ENCODE results near the gene FTSJ3.
A peak's percentile ranks its signal among the peaks of the same experiment; 100 is the strongest.
"Not testable (repeated sequence)": the region's sequence is repeated elsewhere in the genome, so short reads cannot be mapped to it uniquely, and the experiment has no call there.

FTSJ3 gene, protein sequence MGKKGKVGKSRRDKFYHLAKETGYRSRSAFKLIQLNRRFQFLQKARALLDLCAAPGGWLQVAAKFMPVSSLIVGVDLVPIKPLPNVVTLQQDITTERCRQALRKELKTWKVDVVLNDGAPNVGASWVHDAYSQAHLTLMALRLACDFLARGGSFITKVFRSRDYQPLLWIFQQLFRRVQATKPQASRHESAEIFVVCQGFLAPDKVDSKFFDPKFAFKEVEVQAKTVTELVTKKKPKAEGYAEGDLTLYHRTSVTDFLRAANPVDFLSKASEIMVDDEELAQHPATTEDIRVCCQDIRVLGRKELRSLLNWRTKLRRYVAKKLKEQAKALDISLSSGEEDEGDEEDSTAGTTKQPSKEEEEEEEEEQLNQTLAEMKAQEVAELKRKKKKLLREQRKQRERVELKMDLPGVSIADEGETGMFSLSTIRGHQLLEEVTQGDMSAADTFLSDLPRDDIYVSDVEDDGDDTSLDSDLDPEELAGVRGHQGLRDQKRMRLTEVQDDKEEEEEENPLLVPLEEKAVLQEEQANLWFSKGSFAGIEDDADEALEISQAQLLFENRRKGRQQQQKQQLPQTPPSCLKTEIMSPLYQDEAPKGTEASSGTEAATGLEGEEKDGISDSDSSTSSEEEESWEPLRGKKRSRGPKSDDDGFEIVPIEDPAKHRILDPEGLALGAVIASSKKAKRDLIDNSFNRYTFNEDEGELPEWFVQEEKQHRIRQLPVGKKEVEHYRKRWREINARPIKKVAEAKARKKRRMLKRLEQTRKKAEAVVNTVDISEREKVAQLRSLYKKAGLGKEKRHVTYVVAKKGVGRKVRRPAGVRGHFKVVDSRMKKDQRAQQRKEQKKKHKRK

DNA sequence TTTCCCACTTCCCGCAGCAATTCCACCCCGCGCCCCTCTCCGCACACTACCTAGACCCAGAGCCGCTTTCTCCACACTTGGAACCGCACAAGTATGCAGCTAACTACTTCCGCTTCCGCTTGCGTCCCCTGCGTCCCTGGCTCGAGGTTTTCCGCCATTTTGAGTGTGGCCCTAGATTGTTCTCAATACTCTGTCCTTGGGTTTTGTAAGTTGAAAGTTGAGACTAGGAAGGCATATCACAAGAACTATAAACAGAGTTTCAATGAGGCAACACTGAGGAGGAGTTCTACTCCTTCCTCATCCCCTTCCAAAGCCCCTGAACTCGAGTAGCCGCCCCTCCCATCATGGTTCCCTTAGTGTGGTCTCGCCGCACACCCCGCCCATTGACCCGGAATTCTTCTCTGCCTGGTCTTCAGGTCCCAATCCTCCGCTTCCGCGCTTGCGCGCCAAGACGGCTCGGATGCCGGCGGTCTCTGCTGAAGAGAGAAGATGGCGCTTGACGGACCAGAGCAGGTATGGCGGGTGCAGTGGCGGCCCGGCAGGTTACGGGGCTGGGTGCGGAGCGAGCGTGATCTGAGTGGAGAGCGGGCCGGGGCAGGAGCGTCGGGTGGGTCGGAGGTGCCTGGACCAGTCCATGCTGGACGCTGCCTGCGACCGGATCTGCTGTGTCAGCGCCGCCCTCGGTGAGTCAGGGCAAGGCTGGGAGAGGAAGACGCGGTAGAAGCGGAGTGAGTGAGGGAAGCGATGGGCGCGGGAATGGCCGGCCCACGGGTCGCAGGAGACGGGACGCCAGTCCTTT lies at the start of gene FTSJ3, which contains the start of gene PSMC5:
FTSJ3 (minus strand) TSS at position 662 of the 799 bp plus-strand sequence. CDS start 761 bp downstream, outside the sequence.
PSMC5 (plus strand) TSS at position 430 of the 799 bp plus-strand sequence; CDS start at position 490, 60 bp downstream.
- DNase-seq: peak; percentile 97

DNA sequence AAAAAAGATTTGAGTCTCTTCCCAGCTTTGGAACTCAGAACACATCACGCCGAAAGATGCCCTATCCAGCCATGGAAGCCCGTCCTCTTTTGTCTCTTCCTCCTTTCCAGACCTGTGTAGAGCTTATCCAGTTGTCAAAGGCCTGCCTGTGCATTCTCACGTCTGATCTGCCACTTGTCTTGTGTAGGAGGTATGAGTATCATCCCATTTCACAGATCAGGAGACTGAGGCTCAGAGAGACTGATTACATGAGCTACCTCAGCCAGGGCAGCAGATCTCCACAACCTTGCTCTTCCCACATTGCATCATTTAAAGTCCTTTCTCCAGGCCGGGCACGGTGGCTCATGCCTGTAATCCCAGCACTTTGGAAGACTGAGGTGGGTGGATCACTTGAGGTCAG lies 47.2 kb upstream of the FTSJ3 start:
- DNase-seq: not testable (repeated sequence)

DNA sequence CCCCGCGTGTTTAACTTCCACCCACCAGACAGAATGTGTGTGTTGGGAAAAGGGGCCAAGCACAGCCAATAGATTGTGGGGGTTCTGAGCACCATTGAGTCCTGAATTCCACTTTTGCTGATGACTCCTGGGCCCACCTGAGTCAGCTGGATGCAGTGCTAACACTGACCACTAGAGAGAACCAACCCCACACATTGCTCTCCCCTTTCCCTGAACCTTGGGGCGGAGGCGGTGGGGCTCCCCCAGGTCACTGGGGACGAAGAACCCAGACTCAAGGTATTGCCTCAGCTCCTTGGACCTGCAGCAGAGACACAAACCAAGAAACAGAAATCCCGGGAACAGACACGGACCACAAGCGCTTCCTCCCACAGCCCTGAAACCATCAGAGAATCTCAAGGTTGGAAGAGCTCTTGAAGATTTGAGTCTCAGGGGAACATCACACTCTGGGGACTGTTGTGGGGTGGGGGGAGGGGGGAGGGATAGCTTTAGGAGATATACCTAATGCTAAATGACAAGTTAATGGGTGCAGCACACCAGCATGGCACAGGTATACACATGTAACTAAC lies 46.7 kb upstream of the FTSJ3 start:
- not testable (repeated sequence) for DNase-seq

DNA sequence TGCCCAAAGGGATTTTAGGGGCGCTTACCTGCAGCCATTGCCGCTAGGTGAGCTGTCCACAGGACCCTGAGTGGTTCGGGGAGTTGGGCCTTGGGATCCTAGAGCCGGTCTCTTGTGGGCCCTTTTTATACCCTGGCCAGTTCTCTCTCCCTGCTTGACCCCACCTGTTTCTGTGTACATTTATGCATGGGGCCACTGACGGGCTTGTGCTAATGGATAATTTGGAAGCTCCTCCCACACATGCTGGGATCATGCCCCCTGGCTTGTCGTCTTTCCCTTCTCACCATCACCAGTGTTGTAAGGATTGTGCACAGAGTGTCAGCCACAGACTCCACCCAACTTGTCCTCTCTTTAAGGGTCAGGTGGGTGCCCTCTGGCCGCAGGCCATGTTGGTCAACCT lies 46.1 kb upstream of the FTSJ3 start, which contains the start of gene CSH2:
CSH2 (minus strand) TSS at position 101 of the 400 bp plus-strand sequence; CDS start at position 38, 63 bp downstream.
- DNase-seq: not testable (repeated sequence)

DNA sequence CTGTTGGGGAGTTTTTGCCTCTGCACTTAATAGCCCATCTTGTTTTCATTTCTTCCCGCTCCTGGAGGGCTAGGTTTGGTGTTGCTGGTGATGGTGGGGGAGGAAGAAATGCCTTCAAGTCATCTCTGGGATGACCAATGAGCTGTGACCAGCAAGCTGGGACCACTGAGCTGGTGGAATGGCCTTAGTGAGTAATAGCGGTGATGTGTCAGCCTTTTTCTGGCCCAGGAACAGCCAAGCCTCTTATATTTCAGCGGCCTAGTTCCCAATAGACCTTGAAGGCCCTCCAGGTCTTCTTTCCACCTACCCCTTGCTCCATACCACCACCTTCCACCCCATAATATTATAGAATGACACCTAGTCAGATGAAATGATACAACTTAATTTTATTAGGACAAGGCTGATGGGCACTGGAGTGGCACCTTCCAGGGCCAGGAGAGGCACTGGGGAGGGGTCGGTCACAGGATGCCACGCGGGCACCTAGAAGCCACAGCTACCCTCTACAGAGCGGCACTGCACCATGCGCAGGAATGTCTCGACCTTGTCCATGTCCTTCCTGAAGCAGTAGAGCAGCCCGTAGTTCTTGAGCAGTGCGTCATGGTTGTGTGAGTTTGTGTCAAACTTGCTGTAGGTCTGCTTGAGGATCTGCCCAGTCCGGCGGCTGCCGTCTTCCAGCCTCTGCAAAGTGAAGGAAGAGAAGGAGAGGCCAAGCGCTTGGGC lies 44.3 kb upstream of the FTSJ3 start:
- DNase-seq: not testable (repeated sequence)

DNA sequence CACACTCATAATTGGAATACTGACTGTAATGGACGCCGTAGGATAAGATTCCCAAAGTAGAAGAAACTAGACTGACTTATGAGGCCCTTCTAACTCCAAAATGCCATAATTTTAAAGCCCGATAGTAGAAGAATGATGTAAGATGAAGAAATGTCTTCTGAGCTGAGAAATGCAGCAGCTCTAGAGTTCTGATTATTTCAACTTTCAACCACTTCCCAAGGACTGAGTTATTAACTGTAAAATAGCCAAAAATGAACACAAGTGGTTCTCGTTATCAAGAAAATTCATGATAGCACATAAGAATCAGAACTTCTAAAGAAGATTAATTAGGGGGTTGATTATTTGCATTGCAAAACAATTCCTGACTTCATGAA lies 42.8 kb upstream of the FTSJ3 start:
- DNase-seq: not testable (repeated sequence)

DNA sequence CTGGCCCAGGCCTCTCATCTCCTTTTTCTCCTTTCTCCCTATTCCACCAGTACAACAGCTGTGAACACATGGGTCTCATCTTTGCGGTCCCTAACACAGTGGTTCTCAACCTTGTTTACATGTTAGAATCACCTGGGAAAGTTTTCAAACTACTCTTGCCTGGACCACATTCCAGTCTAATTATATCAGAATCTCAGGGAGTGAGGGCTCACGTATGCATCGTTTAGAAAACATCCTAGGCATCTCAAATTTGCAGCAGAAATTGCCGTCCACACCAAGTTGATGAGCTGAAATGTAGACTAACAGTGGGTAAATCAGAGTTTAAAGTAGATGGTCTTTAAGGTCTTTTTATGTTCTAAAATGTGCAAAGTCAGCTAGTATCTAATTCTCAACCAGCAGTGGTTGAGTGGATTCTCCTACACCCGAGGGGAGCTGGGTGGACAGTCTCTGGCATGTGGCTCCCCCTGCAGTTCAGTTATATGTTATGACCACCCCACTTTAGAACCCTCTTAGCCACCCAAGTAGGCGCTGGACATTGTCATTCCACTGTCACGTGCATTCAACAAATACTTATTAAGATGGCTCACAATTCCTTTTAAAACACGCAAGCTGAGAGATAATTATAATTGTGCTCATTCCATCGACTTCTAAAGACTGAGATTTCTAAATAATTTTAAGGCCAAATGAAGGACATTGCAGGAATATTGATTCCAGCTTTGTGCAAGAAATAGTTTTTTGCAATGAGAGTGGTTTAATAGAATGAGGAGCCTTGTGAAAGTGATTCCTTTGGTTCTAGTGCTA lies 42.2 kb upstream of the FTSJ3 start:
- DNase-seq: not testable (repeated sequence)

DNA sequence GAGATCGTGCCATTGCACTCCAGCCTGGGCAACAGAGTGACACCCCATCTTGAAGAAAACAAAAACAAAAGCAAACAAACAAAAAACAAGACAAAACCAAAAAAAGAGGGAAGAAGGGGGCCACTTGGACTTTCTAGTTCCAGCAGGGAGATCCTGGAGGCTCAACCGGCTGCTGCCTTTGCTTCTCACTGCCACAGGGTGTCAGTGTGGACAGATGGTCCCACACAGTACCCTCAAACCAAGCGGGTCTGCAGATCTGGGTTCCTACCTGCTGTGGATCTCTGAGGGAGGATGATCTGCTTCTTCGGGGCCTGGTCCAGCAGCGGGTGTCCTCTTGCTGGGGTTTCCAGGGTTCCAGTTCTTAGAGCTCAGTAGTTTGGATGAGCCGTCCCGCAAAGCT lies 39.2 kb upstream of the FTSJ3 start:
- not testable (repeated sequence) for DNase-seq

DNA sequence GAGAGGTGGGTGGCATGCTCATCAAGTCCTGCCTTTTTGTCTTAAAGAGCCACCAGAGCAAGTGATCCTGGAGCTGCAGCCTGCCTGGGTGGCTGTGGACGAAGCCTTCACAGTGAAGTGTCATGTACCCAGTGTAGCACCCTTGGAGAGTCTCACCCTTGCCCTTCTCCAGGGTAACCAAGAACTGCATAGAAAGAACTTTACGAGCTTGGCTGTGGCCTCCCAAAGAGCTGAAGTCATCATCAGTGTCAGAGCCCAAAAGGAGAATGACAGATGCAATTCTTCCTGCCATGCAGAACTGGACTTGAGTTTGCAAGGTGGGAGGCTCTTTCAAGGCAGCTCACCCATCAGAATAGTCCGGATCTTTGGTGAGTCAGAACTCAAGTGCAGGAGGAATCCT lies 31.8 kb upstream of the FTSJ3 start:
- no peak for DNase-seq

DNA sequence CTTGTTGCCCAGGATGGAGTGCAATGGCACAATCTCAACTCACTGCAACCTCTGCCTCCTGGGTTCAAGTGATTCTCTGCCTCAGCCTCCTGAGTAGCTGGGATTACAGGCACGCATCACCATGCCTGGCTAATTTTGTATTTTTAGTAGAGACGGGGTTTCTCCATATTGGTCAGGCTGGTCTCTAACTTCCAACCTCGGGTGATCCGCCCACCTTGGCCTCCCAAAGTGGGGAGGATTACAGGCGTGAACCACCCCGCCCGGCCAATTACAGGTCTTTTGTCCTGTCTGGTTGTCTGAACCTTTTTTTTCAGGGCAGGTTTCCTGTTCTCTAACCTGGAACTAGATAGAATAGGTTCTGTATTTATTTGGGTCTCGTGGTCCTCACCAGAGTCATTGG lies 29.0 kb upstream of the FTSJ3 start:
- not testable (repeated sequence) for DNase-seq

DNA sequence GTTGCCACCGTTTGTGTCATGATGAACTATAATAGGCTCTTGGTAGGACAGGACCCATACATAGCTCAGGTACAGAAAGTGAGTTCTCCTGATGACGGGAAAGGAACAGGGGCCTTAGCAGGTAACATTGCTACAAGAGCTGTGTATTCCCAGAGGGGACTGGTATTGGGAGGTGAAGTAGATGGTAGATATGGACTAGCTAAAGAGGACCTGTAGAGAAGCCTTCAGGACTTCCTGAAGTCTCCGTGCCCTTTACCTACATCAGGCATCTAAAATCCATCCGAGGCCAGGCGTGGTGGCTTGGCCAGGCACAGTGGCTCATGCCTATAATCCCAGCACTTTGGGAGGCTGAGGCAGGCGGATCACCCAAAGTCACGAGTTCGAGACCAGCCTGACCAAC lies 27.7 kb upstream of the FTSJ3 start:
- no peak for DNase-seq

DNA sequence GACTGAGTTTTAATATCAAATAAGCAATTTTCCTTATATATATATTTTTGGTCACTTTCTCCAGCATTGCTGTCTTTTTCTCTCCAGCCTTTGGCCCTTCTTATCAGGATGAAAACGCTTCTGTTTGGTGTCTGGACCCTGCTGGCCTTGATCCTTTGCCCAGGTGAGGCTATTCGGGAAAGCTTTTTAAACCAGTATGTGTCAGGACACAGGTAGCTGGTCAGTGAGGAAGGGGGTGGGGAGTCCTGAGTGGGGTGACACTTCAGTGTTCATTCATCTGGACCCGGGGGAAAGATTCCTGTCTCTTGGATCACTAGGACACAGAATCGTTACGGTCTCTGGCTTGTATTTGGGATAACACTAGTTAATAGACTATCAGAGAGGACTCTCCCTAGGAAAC lies 27.2 kb upstream of the FTSJ3 start:
- DNase-seq: no peak

DNA sequence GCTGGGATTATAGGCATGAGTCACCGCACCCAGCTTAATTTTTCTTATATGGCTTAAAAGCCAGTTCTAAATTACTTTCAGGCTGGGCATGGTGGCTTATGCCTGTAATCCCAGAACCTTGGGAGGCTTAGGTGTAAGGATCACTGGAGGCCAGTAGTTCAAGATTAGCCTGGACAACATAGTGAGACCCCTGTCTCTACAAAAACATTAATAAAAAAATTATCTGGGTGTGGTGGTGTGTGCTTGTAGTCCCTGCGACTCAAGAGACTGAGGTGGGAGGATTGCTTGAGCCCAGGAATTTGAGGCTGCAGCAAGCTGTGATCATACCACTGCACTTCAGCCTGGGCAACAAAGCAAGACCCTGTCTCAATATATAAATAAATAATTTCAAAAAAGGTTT lies 25.8 kb upstream of the FTSJ3 start:
- DNase-seq: no peak

DNA sequence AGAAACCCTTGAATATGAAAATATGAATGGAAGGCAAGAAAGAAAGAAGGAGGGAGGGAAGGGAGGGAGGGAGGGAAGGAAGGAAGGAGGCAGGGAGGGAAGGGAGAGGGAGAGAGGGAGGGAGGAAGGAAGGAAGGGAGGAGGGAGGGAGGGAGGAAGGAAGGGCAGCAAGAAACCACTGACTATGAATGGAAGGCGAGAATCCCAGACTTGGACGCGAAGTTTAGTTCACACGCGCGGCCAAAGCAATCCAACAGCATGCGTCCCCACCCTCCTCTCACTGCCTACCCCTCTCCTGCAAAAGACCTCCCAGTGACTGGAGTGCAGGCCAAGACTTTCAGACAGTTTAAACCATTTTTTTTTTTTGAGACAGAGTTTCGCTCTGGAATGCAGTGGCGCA lies 22.9 kb upstream of the FTSJ3 start:
- DNase-seq: no peak

DNA sequence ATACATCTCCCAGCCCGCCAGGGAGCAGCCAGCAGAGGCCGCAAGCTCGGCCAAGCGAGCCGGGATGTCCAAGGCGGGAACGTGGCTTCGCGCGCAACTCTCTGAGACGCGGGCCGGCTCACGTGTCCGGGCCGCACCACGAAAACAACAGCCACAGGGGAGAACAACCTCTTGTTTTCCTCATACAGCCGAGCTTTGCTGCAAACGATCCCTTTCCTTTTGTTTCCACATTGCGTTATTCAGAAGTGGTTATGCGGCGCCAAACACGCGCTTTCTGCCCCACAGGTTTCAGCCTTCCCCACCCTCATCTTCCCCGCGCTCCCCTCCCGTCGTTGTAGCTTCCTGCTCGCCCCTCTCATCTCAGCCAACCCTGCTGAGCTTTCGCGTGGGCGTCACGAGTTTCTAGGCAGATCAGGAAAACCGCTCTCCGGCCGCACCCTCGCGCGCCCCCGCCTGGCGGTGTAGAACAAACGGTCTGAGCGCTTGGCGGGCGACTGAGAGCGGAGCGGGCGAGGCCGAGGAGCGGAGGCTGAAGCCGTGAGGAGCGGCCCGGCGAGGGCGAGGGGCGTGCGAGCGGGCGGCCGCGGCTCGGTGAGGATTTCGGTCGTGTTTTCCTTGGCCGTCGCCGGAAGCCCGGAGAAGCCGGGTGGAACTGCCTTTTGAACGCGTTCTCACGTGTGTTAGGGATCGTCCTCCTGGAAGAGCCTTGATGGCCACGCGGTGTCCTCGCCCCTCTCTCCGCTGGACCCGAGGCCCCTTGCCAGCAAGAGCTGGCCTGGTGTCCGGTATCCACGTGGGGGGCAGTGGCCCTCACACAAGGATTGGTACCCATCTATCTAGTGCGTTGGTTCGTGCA lies 21.6 kb upstream of the FTSJ3 start:
- DNase-seq: peak; percentile 98

DNA sequence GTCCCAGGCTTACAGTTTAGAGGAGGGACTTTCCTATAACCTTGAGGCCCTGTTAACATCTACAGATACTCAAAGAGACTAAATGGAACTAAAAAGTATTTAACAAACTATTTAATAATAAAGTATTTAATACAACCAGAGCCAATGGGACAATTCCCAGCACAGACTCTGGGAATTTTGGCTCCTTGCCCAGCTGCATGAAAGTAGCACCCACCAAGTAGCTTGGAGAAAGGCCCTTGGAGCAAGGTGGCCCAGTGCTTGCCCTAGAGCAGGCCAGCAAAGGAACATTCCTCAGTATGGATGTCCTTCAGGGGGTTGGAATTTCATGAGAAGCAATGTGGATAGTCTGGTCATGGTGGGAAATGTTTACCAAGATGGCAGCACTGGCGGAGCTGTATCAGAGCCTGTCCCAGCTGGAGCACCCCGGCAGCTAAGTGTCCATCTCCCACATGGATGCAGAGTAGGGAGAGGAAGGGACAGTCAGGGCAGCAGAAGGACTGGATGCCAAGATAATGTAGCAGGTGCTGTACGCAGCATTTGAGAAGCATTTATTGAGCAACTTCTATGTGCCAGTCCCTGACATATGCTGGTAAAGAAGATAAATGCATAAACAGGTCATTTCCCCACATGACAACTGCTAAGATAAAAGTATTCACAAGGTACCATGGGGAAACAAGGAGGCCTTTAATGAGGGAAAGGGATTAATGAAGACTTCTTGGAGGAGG lies 20.2 kb upstream of the FTSJ3 start:
- no peak for DNase-seq

DNA sequence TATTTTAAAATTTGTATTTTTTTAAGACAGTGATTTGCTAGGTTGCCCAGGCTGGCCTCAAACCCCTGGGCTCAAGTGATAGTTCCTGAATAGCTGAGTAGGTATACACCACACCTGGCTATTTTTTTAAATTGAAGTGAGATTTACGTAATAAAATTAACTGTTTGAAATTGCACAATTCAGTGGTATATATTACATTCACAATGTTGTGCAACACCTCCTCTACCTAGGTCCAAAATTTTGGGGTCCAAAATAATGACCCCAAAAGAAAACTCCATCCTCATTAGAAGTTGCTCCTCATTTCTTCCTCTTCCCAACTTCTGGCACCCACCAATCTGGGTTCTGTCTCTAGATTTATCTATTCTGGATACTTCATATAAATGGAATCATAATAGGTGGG lies 18.0 kb upstream of the FTSJ3 start:
- DNase-seq: no peak

DNA sequence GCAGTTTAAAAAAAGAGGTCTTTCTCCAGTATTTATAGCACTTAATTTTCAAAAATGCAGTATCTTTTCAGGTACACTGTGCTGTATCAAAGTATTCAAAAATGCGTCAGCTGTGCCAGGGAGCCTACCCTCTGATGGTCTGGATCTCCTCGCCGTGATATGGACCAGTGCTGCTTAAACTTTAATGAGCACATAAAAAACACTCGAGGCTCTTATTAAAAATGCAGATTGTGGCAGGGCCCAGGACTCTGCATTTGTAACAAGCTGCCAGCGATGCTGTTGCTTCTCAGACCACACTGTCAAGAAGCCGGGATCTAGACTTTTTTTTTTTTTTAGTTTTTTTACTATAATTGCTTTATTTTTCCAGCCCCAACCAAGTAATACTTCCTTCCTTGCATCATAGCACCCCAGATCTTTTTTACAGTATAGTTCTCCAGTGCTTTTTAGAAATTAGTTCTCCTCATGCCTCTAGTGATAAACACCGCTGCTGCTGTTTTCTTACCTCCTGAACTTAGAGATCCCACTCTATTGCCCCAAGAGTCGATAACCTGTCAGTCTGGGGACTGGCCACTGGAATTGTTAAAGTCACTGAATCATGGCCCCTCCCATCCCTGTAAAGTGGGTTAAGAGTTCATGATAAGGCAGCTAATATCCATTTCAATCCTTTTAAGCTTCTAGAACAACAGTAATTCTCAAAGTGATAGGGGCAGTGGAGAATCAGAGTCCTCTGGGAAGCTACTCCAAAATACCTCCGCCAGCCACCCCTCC lies 16.6 kb upstream of the FTSJ3 start:
- no peak for DNase-seq

Data from suppressor macrophage treated with lipopolysaccharide for 4 hours (primary cell).